Immature natural killer cell (primary cell): Measurements from ENCODE around the gene SALL3. TPM values are rescaled to one million over a fixed set of nuclear protein-coding genes. Genes with fewer than 3 reads are reported as not detected.

Experiments used
- DNase-seq, 3 donors: peaks; one replicate each; pipeline ENCODE4 v3.0.0; 2022; ENCODE audit warnings: mixed read lengths in 1 of 3
- H3K27ac Mint-ChIP-seq, 6 donors: one replicate each; pipeline ENCODE4 v1.8.0; 2020; ENCODE audit warnings: mixed read lengths in 6 of 6, mild to moderate bottlenecking in 5 of 6, inconsistent platforms in 4 of 6, moderate library complexity in 3 of 6
- H3K27me3 Mint-ChIP-seq, 3 donors: one replicate each; pipeline ENCODE4 v1.8.0; 2020 to 2021; ENCODE audit warnings: low read depth in 3 of 3, mild to moderate bottlenecking in 3 of 3, mixed read lengths in 3 of 3, moderate library complexity in 3 of 3, inconsistent platforms in 1 of 3
- H3K36me3 Mint-ChIP-seq, 3 donors: one replicate each; pipeline ENCODE4 v1.8.0; 2020; ENCODE audit warnings: mixed read lengths in 3 of 3, inconsistent platforms in 2 of 3, mild to moderate bottlenecking in 2 of 3
- H3K4me1 Mint-ChIP-seq, 2 donors: one replicate each; pipeline ENCODE4 v1.8.0; 2020; ENCODE audit warnings: inconsistent platforms in 2 of 2, mild to moderate bottlenecking in 2 of 2, mixed read lengths in 2 of 2, moderate library complexity in 1 of 2
- H3K4me3 Mint-ChIP-seq, 5 donors: one replicate each; pipeline ENCODE4 v1.8.0; 2020; ENCODE audit warnings: mild to moderate bottlenecking in 5 of 5, mixed read lengths in 5 of 5, inconsistent platforms in 3 of 5, moderate library complexity in 3 of 5
- H3K9me3 Mint-ChIP-seq, 6 donors: one replicate each; pipeline ENCODE4 v1.8.0; 2020; ENCODE audit warnings: mild to moderate bottlenecking in 6 of 6, mixed read lengths in 6 of 6, inconsistent platforms in 4 of 6, moderate library complexity in 3 of 6
- polyA plus RNA-seq, 3 donors: library from polyadenylated mRNA; unstranded; fragments of 300-500 nt; fragmentation: Illumina TruSeq; gene quantifications; one replicate each; pipeline ENCODE4 v1.2.3, GENCODE V29; 2021

The SALL3 gene
- polyA plus RNA-seq, 3 donors from 2014 or later = not detected

- Mint-ChIP-seq H3K27ac (no peak overlapping the region), H3K9me3 (no peaks in the 10 kb centered on the region), H3K4me3 (no peak overlapping the region), H3K36me3 (no peaks in the 10 kb centered on the region), H3K27me3 (peaks cover 0 to 4% (median 3%) of the 10 kb centered on the region in 3 donors), H3K4me1 (no peaks in the 10 kb centered on the region)
- no peak for DNase-seq
Observed at GRCh38 chr18:79018911-79019310, 39.3 kb downstream of the SALL3 start.

GRCh38 chr18:79019881-79020280 lies 40.3 kb downstream of the SALL3 start:
- no peak overlapping the region for H3K4me3 Mint-ChIP-seq
- H3K27me3 Mint-ChIP-seq = peaks cover 0 to 5% (median 4%) of the 10 kb centered on the region in 3 donors
- H3K36me3 Mint-ChIP-seq = no peaks in the 10 kb centered on the region
- H3K27ac Mint-ChIP-seq = no peak overlapping the region
- no peak for DNase-seq
- no peaks in the 10 kb centered on the region for H3K4me1 Mint-ChIP-seq
- no peaks in the 10 kb centered on the region for H3K9me3 Mint-ChIP-seq

GRCh38 chr18:79022603-79023002 lies 43.0 kb downstream of the SALL3 start:
- Mint-ChIP-seq H3K4me1 (no peaks in the 10 kb centered on the region), H3K4me3 (no peak overlapping the region), H3K36me3 (no peaks in the 10 kb centered on the region), H3K27me3 (peaks cover 0 to 7% (median 7%) of the 10 kb centered on the region in 3 donors), H3K9me3 (peaks cover 0 to 1% (median 0%) of the 10 kb centered on the region in 6 donors), H3K27ac (no peak overlapping the region)
- DNase-seq = no peak

- H3K4me1 Mint-ChIP-seq = no peaks in the 10 kb centered on the region
- no peak overlapping the region for H3K27ac Mint-ChIP-seq
- no peaks in the 10 kb centered on the region for H3K36me3 Mint-ChIP-seq
- H3K4me3 Mint-ChIP-seq = no peak overlapping the region
- DNase-seq = no peak
- peaks cover 2 to 13% (median 13%) of the 10 kb centered on the region in 3 donors for H3K27me3 Mint-ChIP-seq
- H3K9me3 Mint-ChIP-seq = peaks cover 0 to 8% (median 4%) of the 10 kb centered on the region in 6 donors
Observed at GRCh38 chr18:79026491-79026890, 46.9 kb downstream of the SALL3 start.

DNA sequence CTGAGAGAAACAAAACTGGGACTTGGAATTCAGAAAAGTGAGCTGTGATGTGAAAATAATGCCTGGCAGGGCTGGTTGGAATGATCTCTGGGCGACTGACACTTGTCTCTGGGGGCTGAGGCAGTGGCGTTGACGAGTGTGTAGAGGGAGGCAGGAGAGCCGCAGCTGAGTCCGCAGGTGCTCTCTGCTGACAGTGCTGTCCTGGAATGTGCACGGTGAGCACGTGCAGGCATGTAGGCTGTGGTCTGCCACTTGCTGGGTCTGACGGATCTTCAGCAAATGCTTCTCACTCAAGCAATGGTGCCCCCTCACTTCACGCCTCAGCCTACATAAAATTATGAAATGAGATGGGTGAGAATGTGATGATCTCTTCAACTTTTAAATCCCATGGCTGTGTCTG lies 51.1 kb downstream of the SALL3 start:
- Mint-ChIP-seq H3K4me1 (no peaks in the 10 kb centered on the region), H3K36me3 (no peaks in the 10 kb centered on the region), H3K27me3 (peaks cover 2 to 13% (median 11%) of the 10 kb centered on the region in 3 donors), H3K27ac (no peak overlapping the region), H3K9me3 (peaks cover 0 to 8% (median 4%) of the 10 kb centered on the region in 6 donors), H3K4me3 (no peak overlapping the region)
- no peak for DNase-seq

- peaks cover 3 to 13% (median 7%) of the 10 kb centered on the region in 3 donors for H3K27me3 Mint-ChIP-seq
- H3K4me1 Mint-ChIP-seq = no peaks in the 10 kb centered on the region
- no peaks in the 10 kb centered on the region for H3K36me3 Mint-ChIP-seq
- H3K4me3 Mint-ChIP-seq = no peak overlapping the region
- no peak overlapping the region for H3K27ac Mint-ChIP-seq
- no peaks in the 10 kb centered on the region for H3K9me3 Mint-ChIP-seq
- no peak for DNase-seq
Observed at GRCh38 chr18:79042276-79042675, 62.7 kb downstream of the SALL3 start.

DNA sequence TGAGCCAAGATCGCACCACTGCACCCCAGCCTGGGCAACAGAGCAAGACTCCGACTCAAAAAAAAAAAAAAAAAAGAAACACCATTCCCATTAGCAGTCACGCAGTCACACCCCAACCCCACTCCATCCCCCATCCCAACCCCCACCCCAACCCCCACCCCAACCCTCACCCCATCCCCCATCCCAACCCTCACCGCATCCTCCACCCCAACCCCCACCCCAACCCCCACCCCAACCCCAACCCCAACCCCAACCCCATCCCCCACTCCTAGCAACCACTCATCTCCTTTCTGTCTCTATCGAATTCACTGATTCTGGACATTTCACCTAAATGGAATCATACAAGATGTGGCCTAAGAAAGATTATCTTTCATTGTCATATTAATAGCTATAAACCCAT lies 63.7 kb downstream of the SALL3 start:
- no peak overlapping the region for H3K27ac Mint-ChIP-seq
- no peak for DNase-seq
- H3K9me3 Mint-ChIP-seq = no peaks in the 10 kb centered on the region
- no peak overlapping the region for H3K4me3 Mint-ChIP-seq
- no peaks in the 10 kb centered on the region for H3K36me3 Mint-ChIP-seq
- H3K4me1 Mint-ChIP-seq = no peaks in the 10 kb centered on the region
- H3K27me3 Mint-ChIP-seq = peaks cover 3 to 17% (median 7%) of the 10 kb centered on the region in 3 donors

DNA sequence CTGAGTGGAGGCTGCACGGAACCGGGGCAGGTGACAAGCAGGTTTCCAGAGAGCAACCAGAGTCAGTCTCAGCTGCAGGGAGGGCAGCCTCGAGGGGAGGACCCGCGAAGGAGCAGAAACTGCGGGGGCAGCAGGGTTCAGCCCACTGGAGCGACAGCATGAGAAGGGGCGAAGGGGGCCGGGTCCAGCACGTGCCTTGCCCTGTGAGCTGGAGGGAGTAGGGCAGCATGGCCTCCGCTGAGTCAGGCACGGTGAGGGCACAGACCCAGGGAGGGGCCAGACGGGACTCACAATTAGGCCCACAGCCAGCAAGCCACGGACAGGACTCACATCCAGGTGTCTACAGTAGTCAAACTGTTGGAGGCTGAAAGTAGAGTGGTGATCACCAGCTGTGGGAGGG lies 66.9 kb downstream of the SALL3 start:
- Mint-ChIP-seq H3K27me3 (peaks cover 0 to 10% (median 2%) of the 10 kb centered on the region in 3 donors), H3K4me1 (no peaks in the 10 kb centered on the region), H3K27ac (peak overlapping the region in 1 of 6 donors; percentile 40)

DNA sequence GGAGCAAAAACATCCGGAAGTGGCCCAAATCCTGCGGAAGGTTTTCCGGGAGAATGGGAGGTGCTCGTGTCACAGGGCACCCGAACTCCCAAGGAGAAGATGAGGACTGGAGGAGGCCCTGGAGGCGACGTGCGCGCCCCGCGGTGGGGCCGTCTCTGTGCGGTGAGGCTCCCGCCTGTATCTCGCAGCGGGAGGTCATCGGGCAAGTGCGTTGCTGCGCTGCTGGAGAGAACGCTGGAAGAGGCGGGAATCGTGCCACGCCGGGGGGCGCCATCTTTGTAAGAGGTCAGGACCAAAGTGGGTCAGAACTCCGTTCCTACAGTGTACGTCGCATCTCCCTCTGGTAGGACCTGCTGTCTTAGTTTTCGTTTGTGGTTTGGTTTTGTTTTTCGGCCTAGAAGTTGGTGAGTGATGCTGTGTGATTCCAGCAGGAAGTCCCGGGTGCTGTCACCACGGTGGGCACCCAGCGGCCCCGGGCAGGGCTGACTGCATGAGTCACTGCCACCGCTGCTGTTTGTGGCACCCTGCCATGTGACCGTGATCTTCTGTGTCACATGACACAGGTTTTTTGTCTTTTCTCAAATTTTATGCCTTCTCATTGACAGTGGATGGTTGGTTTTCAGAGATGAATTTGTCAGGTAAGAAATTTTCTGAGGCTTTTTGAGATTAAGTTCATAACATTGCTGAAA lies 68.1 kb downstream of the SALL3 start:
- Mint-ChIP-seq H3K27me3 (peaks cover 2 to 9% (median 6%) of the 10 kb centered on the region in 3 donors), H3K4me3 (peak overlapping the region in 1 of 5 donors; percentile 27), H3K27ac (peak overlapping the region in 2 of 6 donors; percentile 46 to 56), H3K9me3 (no peaks in the 10 kb centered on the region), H3K36me3 (no peaks in the 10 kb centered on the region), H3K4me1 (no peaks in the 10 kb centered on the region)
- DNase-seq = peak in 1 of 3 donors; percentile 64

More for the DNA sequence above, 66.9 kb downstream of the SALL3 start:
- Mint-ChIP-seq H3K4me3 (no peak overlapping the region), H3K36me3 (no peaks in the 10 kb centered on the region), H3K9me3 (no peaks in the 10 kb centered on the region)
- no peak for DNase-seq

GRCh38 chr18:79048245-79048632 lies 68.6 kb downstream of the SALL3 start:
- Mint-ChIP-seq H3K27me3 (peaks cover 2 to 7% (median 6%) of the 10 kb centered on the region in 3 donors), H3K36me3 (no peaks in the 10 kb centered on the region), H3K27ac (peak overlapping the region in 2 of 6 donors; percentile 46 to 56), H3K9me3 (peaks cover 0 to 2% (median 0%) of the 10 kb centered on the region in 6 donors), H3K4me3 (no peak overlapping the region), H3K4me1 (no peaks in the 10 kb centered on the region)
- no peak for DNase-seq

GRCh38 chr18:79049506-79049905 lies 69.9 kb downstream of the SALL3 start:
- H3K36me3 Mint-ChIP-seq = no peaks in the 10 kb centered on the region
- DNase-seq = no peak
- H3K4me3 Mint-ChIP-seq = no peak overlapping the region
- peaks cover 0 to 2% (median 0%) of the 10 kb centered on the region in 6 donors for H3K9me3 Mint-ChIP-seq
- no peak overlapping the region for H3K27ac Mint-ChIP-seq
- H3K27me3 Mint-ChIP-seq = peaks cover 2 to 9% (median 5%) of the 10 kb centered on the region in 3 donors
- H3K4me1 Mint-ChIP-seq = no peaks in the 10 kb centered on the region

Other genes with a start within 250 kb of the SALL3 start
- 10 to 100 TPM; 11.4 to 16.9 (median 11.5) TPM for gene ATP9B, start 89.6 kb downstream of the SALL3 start, polyA plus RNA-seq